Subcutaneous abdominal adipose tissue (tissue), 5 donors: ENCODE data around the gene TEX44.
"Not testable (repeated sequence)": the region's sequence is repeated elsewhere in the genome, so short reads cannot be mapped to it uniquely, and the experiment has no call there.

ENCODE experiments used
- H3K27ac ChIP-seq: one replicate; pipeline ENCODE4 v1.7.0; 2013; ENCODE audit warnings: low read depth, mild to moderate bottlenecking, inconsistent platforms, low read length, moderate library complexity
- H3K27me3 ChIP-seq, 5 donors: one replicate each; pipeline ENCODE4 v1.7.0; 2013; ENCODE audit warnings: low read length in 5 of 5, inconsistent platforms in 1 of 5; ENCODE audit not compliant: control insufficient read depth in 5 of 5, insufficient read depth in 4 of 5
- H3K36me3 ChIP-seq, 5 donors: one replicate each; pipeline ENCODE4 v1.7.0; 2013; ENCODE audit warnings: low read length in 5 of 5; ENCODE audit not compliant: control insufficient read depth in 5 of 5, insufficient read depth in 5 of 5
- H3K4me1 ChIP-seq, 5 donors: one replicate each; pipeline ENCODE4 v1.7.0; 2013; ENCODE audit warnings: low read length in 5 of 5, mild to moderate bottlenecking in 3 of 5, moderate library complexity in 1 of 5; ENCODE audit not compliant: control insufficient read depth in 5 of 5, insufficient read depth in 5 of 5
- H3K4me3 ChIP-seq, 5 donors: one replicate each; pipeline ENCODE4 v1.7.0; 2013; ENCODE audit warnings: low read length in 5 of 5, low read depth in 1 of 5
- H3K9ac ChIP-seq, 5 donors: one replicate each; pipeline ENCODE4 v1.7.0; 2013; ENCODE audit warnings: low read length in 5 of 5, mild to moderate bottlenecking in 4 of 5, moderate library complexity in 3 of 5
- H3K9me3 ChIP-seq, 5 donors: one replicate each; pipeline ENCODE4 v1.7.0; 2013; ENCODE audit warnings: low read length in 5 of 5; ENCODE audit not compliant: control insufficient read depth in 5 of 5
- donor health status: healthy.
- donor health status: healthy.
- donor health status: healthy.
- donor health status: healthy.
- donor health status: healthy.

The TEX44 gene

DNA sequence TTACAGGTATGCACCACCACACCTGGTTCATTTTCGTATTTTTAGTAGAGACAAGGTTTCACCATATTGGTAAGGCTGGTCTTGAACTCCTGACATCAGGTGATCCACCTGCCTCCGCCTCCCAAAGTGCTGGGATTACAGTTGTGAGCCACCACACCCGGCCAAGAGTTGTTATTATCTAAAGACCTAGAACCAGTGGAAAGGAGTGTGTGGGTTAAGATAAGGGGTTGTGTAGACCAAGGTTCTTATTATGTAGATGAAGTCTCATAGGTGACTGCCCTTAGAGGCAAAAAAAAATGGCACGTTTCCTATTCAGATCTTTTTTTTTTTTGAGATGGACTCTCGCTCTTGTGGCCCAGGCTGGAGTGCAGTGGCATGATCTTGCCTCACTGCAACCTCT is 21.7 kb upstream of the TEX44 start:
- not testable (repeated sequence) for H3K9ac ChIP-seq, H3K36me3 ChIP-seq

DNA sequence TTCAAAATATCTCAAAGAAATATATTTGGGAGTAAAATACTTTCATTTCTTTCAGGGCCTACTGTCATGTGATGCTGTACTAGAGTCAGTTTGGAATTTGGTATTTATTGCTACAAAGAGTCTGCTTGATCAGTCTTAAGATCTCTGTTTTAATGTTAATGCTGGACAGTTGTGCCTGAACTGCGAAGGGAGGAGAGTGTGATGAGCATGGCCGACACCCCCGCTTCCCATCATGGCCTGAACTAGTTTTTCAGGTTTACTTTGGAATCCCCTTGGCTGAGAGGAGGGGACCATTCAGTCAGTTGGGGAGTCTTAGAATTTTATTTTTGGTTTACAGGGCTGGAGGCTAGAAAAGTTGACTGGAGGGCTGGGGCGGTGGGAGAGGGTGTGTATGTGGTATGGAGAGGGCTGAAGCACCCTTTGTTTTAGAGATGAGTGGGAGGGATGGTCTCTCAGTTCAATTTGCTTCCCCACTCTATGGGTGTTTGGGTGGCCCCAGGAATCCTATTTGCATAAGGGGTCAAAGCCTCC is 20.9 kb upstream of the TEX44 start:
- Histone ChIP-seq H3K27me3 (no peaks in the 10 kb centered on the region), H3K4me3 (no peak overlapping the region), H3K36me3 (no peaks in the 10 kb centered on the region), H3K9me3 (no peaks in the 10 kb centered on the region), H3K9ac (no peak overlapping the region), H3K27ac (no peak overlapping the region), H3K4me1 (peaks cover 0 to 7% (median 0%) of the 10 kb centered on the region in 5 donors)

More for the DNA sequence above, 21.7 kb upstream of the TEX44 start:
- H3K27me3 ChIP-seq, H3K9me3 ChIP-seq, H3K4me3 ChIP-seq, H3K27ac ChIP-seq, H3K4me1 ChIP-seq: not testable (repeated sequence)

DNA sequence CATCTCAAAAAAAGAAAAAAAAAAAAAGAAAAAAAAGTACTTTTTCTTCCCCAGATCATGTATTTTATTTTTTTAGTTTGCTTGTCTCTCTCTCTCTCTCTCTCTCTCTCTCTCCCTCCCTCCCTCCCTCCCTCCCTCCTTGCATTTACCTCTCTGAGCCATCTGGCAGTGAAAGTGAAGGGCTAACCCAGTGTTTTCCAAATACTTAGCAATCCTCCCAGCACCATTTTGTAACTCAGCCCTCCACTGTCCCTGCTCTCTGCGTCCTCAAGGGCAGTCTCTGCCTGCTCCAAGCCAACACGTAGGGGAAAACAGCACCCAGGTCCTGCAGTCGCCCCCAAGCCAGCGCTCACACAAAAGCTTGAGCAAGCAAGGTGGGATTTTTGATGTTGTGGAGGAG is 19.6 kb upstream of the TEX44 start:
- no peak overlapping the region for H3K4me3 ChIP-seq
- H3K9ac ChIP-seq: no peak overlapping the region
- H3K27ac ChIP-seq: no peak overlapping the region
- no peaks in the 10 kb centered on the region for H3K9me3 ChIP-seq
- H3K4me1 ChIP-seq: peaks cover 0 to 6% (median 0%) of the 10 kb centered on the region in 5 donors
- no peaks in the 10 kb centered on the region for H3K36me3 ChIP-seq
- H3K27me3 ChIP-seq: peaks cover 0 to 2% (median 0%) of the 10 kb centered on the region in 5 donors

DNA sequence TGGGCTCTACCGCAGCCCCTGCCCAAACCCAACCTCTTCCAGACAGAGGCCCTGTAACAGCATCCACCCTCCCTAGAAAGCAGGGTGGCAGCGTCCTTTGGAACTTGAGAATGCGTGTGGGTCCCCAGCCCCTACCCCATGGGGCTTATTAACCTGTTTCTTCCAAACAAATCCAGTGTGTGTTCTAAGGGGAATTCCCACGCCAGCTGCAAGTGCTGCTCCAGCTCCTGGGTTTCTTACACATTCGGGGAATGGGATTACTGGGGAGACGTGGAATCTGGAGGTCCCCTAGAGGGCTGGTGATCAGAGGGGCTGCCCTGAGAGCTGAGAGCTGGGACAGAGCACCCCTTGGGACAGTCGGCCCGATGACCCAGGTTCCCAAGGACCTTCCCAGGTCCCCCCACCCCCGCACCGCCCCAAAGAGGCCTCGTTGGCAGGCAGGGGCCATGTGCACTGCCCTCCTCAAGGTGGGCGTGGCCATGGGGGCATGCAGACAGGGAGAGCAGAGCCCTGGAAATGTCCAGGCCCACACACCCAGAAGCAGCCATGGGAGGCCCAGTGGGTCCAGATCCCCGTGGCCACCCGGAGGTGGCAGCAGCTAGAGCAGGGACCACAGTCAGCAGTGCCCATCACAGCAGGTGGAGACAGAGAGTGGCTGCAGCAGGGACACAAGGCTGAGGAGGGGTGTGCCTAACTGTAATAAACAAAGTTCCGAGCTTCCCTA is 18.8 kb upstream of the TEX44 start:
- no peak overlapping the region for H3K27ac ChIP-seq

DNA sequence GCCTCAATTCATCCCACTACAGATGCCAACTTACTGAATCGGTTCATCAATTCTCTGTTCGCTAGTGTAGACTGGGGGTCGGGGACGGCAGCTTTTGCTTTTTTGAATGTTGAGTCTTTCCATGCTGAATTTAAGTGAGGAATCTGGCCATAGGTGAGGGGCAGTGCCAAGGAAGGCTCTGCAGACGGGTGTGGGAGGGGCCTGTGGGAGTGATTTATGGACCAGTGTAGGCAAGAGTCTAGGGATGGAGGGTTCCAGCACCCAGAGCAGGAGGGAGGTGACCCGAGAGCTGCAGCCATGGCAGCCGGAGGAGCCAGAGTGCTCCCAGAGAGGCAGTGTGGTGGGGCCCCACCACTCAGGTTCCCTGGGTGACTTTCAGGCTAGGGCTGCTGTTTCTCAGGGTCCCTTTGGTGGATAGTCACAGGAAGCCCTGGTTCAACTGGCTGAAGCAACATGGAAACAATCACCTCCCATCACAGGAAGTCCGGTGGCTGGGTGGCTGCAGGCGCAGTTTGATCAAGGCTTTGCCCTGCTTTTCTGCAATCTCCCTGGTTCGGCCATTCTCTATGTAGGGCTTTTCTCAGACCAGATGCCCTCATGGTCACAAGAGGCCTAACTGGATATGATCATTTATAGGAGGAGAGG is 16.9 kb upstream of the TEX44 start:
- Histone ChIP-seq H3K27ac (no peak overlapping the region), H3K27me3 (peaks cover 0 to 2% (median 0%) of the 10 kb centered on the region in 5 donors), H3K4me3 (no peak overlapping the region), H3K36me3 (no peaks in the 10 kb centered on the region), H3K9ac (no peak overlapping the region), H3K4me1 (no peaks in the 10 kb centered on the region), H3K9me3 (no peaks in the 10 kb centered on the region)

More for the DNA sequence above, 18.8 kb upstream of the TEX44 start:
- H3K36me3 ChIP-seq: no peaks in the 10 kb centered on the region
- no peak overlapping the region for H3K4me3 ChIP-seq
- H3K9me3 ChIP-seq: no peaks in the 10 kb centered on the region
- peaks cover 0 to 2% (median 0%) of the 10 kb centered on the region in 5 donors for H3K27me3 ChIP-seq
- no peak overlapping the region for H3K9ac ChIP-seq
- no peaks in the 10 kb centered on the region for H3K4me1 ChIP-seq

DNA sequence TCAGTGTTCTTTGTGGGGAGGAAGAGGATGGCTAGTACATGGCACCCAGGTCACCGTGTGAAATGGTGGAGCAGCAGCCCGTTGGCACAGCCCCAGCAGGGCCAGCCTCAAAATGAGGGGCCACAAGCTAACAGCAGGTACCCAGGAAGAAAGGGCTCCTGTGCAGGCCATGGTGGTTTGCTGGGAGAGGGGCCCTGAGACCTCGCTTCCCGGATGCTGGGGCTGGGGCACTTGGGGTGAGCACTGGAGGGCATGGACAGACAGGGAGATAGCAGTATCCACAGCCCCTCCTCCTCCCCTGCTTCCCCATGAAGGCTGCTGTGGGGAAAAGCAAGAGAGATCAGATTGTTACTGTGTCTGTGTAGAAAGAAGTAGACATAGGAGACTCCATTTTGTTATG is 16.2 kb upstream of the TEX44 start:
- Histone ChIP-seq H3K9me3 (no peaks in the 10 kb centered on the region), H3K4me3 (no peak overlapping the region), H3K4me1 (no peaks in the 10 kb centered on the region)

DNA sequence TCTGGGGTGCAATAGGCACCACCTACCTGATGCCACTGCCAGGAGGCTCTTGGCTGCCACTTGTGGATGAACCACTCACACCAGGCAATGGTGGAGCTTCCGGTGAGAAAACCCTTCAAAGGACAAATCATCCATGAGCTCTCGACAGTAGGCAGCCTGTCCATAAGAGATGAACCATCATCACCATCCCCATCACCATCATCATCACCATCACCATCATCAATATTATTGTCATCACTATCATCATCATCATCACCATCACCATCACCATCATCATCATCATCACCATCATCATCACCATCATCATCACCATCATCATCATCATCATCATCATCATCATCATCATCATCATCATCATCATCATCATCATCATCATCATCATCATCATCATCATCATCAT is 14.0 kb upstream of the TEX44 start:
- not testable (repeated sequence) for H3K9me3 ChIP-seq, H3K9ac ChIP-seq, H3K4me1 ChIP-seq, H3K36me3 ChIP-seq, H3K27ac ChIP-seq, H3K4me3 ChIP-seq, H3K27me3 ChIP-seq

More for the DNA sequence above, 16.2 kb upstream of the TEX44 start:
- Histone ChIP-seq H3K27me3 (peaks cover 0 to 2% (median 0%) of the 10 kb centered on the region in 5 donors), H3K27ac (no peak overlapping the region), H3K36me3 (no peaks in the 10 kb centered on the region), H3K9ac (no peak overlapping the region)

DNA sequence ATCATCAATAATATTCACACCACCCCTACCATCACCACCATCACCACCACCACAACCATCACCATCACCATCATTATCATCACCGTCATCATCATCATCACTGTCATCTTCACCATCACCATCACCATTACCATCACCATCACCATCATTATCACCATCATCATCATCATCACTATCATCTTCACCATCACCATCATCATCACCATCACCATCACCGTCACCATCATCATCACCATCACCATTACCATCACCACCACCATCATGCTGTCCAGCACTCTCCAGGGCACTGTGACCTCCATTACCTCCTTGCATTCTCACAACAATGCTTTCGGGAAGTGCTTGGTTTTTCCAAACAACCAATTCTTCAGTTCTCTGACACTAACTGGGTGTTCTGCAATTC is 13.1 kb upstream of the TEX44 start:
- Histone ChIP-seq H3K9me3 (no peaks in the 10 kb centered on the region), H3K4me3 (no peak overlapping the region), H3K4me1 (peaks cover 0 to 6% (median 0%) of the 10 kb centered on the region in 5 donors), H3K27me3 (peaks cover 0 to 2% (median 0%) of the 10 kb centered on the region in 5 donors), H3K36me3 (no peaks in the 10 kb centered on the region), H3K27ac (no peak overlapping the region), H3K9ac (no peak overlapping the region)

DNA sequence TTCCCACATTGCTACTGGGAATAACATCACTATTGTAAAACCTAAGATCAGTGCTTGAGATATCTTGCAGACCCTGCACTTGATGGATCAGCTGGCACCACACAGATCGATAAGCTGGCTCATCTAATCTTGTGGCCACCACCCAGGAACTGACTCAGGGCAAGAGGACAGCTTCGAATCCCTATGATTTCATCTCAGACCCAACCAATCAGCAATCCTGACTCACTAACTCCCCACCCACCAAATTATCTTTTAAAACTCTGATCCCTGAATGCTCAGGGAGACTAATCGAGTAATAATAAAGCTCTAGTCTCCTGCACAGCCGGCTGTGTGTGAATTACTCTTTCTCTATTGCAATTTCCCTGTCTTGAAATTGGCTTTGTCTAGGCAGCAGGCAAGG is 11.3 kb upstream of the TEX44 start:
- Histone ChIP-seq H3K4me1 (peaks cover 0 to 6% (median 0%) of the 10 kb centered on the region in 5 donors), H3K4me3 (no peak overlapping the region), H3K36me3 (no peaks in the 10 kb centered on the region), H3K9ac (no peak overlapping the region), H3K9me3 (no peaks in the 10 kb centered on the region), H3K27ac (no peak overlapping the region), H3K27me3 (peaks cover 0 to 2% (median 0%) of the 10 kb centered on the region in 5 donors)

DNA sequence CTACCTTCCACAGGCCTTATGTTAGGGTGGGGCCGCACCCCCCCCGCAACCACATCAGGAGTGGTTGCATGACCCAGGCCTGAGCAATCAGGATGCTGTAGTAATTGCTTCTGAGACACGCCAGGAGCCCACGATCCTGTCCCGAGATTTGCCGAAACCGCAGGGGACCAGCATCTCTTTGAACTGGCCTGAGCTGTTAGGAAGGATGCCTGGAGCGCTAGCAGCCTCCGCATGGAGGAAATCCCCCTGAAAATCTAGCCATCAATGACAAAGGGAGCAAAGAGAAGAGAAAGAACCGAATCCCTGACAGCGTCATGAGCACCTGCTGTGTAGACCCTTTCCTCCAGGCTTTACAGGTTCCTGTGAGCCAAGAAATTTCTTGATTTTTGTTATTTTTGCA is 8.7 kb upstream of the TEX44 start:
- H3K9me3 ChIP-seq: no peaks in the 10 kb centered on the region
- H3K9ac ChIP-seq: no peak overlapping the region
- no peak overlapping the region for H3K4me3 ChIP-seq
- H3K36me3 ChIP-seq: no peaks in the 10 kb centered on the region
- peaks cover 0 to 6% (median 0%) of the 10 kb centered on the region in 5 donors for H3K4me1 ChIP-seq
- H3K27ac ChIP-seq: no peak overlapping the region
- peaks cover 0 to 2% (median 0%) of the 10 kb centered on the region in 5 donors for H3K27me3 ChIP-seq
